SK-N-SH (cell line): ENCODE measurements around the gene SLC14A1. TPM values are rescaled to one million over a fixed set of nuclear protein-coding genes. Genes with fewer than 3 reads are reported as not detected.

ENCODE experiments used
- CTCF ChIA-PET: fragments of 300-600, 350-600 bp; formaldehyde crosslinking; extraction: SDS; loops from one replicate; lab custom pipeline; 2021; lab: Yijun Ruan, JAX
- POLR2A ChIA-PET: fragments of 350-600 bp; sonication (Branson Sonifier 250); formaldehyde crosslinking; extraction: SDS; loops from one replicate; lab custom pipeline; 2020; ENCODE audit warnings: antibody characterized with exemption, inconsistent platforms; lab: Yijun Ruan, JAX
- DNase-seq: peaks from one replicate; pipeline ENCODE4 v3.0.0; 2012
- H2AFZ ChIP-seq: fragments of 200-600 bp; sonication (generic); 2 replicates; pipeline ENCODE4 v1.8.1; 2016; ENCODE audit warnings: antibody characterized with exemption, mild to moderate bottlenecking, low read depth
- H3F3A ChIP-seq: fragments of 200-600 bp; sonication (generic); replicated peaks from 2 replicates; pipeline ENCODE3; 2016; ENCODE audit warnings: antibody characterized with exemption, mild to moderate bottlenecking; ENCODE audit not compliant: insufficient read depth
- H3K27ac ChIP-seq, 2 experiments: fragments of 200-500 bp in 1 of 2; fragments of 200-600 bp in 1 of 2; sonication (Bioruptor generic) in 1 of 2; sonication (generic), shearing (Covaris generic) in 1 of 2; 2 replicates each; pipeline versions ENCODE4 v1.5.1 to v1.6.1; 2014 to 2016; ENCODE audit warnings: low read depth in 2 of 2, inconsistent platforms in 1 of 2, low read length in 1 of 2, mild to moderate bottlenecking in 1 of 2, mixed read lengths in 1 of 2
- H3K27me3 ChIP-seq: fragments of 200-600 bp; sonication (generic), shearing (Covaris generic); 2 replicates; pipeline ENCODE4 v1.6.1; 2016; ENCODE audit warnings: mixed run types; ENCODE audit not compliant: insufficient read depth
- H3K36me3 ChIP-seq, 2 experiments: fragments of 200-500 bp in 1 of 2; fragments of 200-600 bp in 1 of 2; sonication (Bioruptor generic) in 1 of 2; sonication (generic) in 1 of 2; replicated peaks in 1 of 2; 2 replicates each; pipeline versions ENCODE3 to v1.5.1; 2014 to 2016; ENCODE audit warnings: low read length in 1 of 2, mild to moderate bottlenecking in 1 of 2; ENCODE audit not compliant: insufficient read depth in 2 of 2, control insufficient read depth in 1 of 2
- H3K4me1 ChIP-seq, 2 experiments: fragments of 200-500 bp in 1 of 2; fragments of 200-600 bp in 1 of 2; sonication (Bioruptor generic) in 1 of 2; sonication (generic), shearing (Covaris generic) in 1 of 2; 2 replicates each; pipeline versions ENCODE4 v1.5.1 to v1.6.1; 2014 to 2016; ENCODE audit warnings: low read depth in 1 of 2, low read length in 1 of 2, mixed run types in 1 of 2; ENCODE audit not compliant: insufficient read depth in 2 of 2, control insufficient read depth in 1 of 2
- H3K4me2 ChIP-seq: fragments of 200-600 bp; sonication (generic), shearing (Covaris generic); 2 replicates; pipeline ENCODE4 v1.6.1; 2017; ENCODE audit warnings: mixed run types
- H3K4me3 ChIP-seq, 2 experiments: fragments of 200-500 bp in 1 of 2; fragments of 200-600 bp in 1 of 2; sonication (Bioruptor generic) in 1 of 2; sonication (generic), shearing (Covaris generic) in 1 of 2; 2 replicates each; pipeline versions ENCODE4 v1.5.1 to v1.8.1; 2014 to 2016; ENCODE audit warnings: low read depth in 2 of 2, inconsistent platforms in 1 of 2, low read length in 1 of 2, mild to moderate bottlenecking in 1 of 2, mixed read lengths in 1 of 2, moderate library complexity in 1 of 2
- H3K79me2 ChIP-seq: fragments of 200-600 bp; sonication (generic); 2 replicates; pipeline ENCODE4 v1.8.1; 2017; ENCODE audit warnings: mild to moderate bottlenecking; ENCODE audit not compliant: insufficient read depth
- H3K9ac ChIP-seq: fragments of 200-600 bp; sonication (generic); 2 replicates; pipeline ENCODE4 v1.6.1; 2017; ENCODE audit warnings: mixed run types
- H3K9me2 ChIP-seq: fragments of 200-600 bp; sonication (generic); 2 replicates; pipeline ENCODE4 v1.6.1; 2017; ENCODE audit warnings: mixed run types
- H3K9me3 ChIP-seq: fragments of 200-600 bp; sonication (generic); 2 replicates; pipeline ENCODE4 v1.6.1; 2017; ENCODE audit warnings: mixed run types, mild to moderate bottlenecking, moderate library complexity
- H4K20me1 ChIP-seq: fragments of 200-600 bp; sonication (generic); 2 replicates; pipeline ENCODE4 v1.6.1; 2017; ENCODE audit warnings: mild to moderate bottlenecking, mixed run types; ENCODE audit not compliant: insufficient read depth
- CHD2 ChIP-seq: fragments of 150-350 bp; IDR thresholded peaks from 2 replicates; pipeline ENCODE4 v1.6.1; 2018; ENCODE audit warnings: low read length; ENCODE audit not compliant: partially characterized antibody
- EZH2phosphoT487 ChIP-seq: fragments of 200-600 bp; sonication (generic); IDR thresholded peaks from 2 replicates; pipeline ENCODE4 v1.6.1; 2017; ENCODE audit warnings: low read depth, mixed run types, mild to moderate bottlenecking, antibody characterized with exemption, moderate library complexity, borderline replicate concordance
- FOSL2 ChIP-seq: IDR thresholded peaks from 2 replicates; pipeline ENCODE4 v1.4.0; 2012; ENCODE audit warnings: low read depth, mild to moderate bottlenecking, moderate library complexity, borderline replicate concordance
- FOXM1 ChIP-seq: IDR thresholded peaks from 2 replicates; pipeline ENCODE4 v1.4.0; 2012; ENCODE audit warnings: low read depth, mild to moderate bottlenecking
- GABPA ChIP-seq: IDR thresholded peaks from 2 replicates; pipeline ENCODE4 v1.4.0; 2012; ENCODE audit warnings: low read depth, mild to moderate bottlenecking
- GATA2 ChIP-seq: sonication (generic); formaldehyde crosslinking; IDR thresholded peaks from 2 replicates; pipeline ENCODE4 v1.5.0; 2020; ENCODE audit warnings: mild to moderate bottlenecking, missing genetic modification reagents
- JUND ChIP-seq: IDR thresholded peaks from 2 replicates; pipeline ENCODE4 v1.4.0; 2012
- POLR2AphosphoS5 ChIP-seq: IDR thresholded peaks from 2 replicates; pipeline ENCODE4 v1.6.1; 2012; ENCODE audit warnings: low read depth, low read length
- RAD21 ChIP-seq: IDR thresholded peaks from 2 replicates; pipeline ENCODE4 v1.6.1; 2012; ENCODE audit warnings: mild to moderate bottlenecking, low read length
- RCOR1 ChIP-seq: fragments of 150-350 bp; IDR thresholded peaks from 2 replicates; pipeline ENCODE4 v1.6.1; 2017; ENCODE audit warnings: antibody characterized with exemption, low read length
- RFX5 ChIP-seq: IDR thresholded peaks from 2 replicates; pipeline ENCODE4 v1.6.1; 2012; ENCODE audit warnings: mild to moderate bottlenecking, improper control_type of control experiment, low read length
- RXRA ChIP-seq: IDR thresholded peaks from 2 replicates; pipeline ENCODE4 v1.4.0; 2012; ENCODE audit warnings: low read depth, mild to moderate bottlenecking, borderline replicate concordance
- SMC3 ChIP-seq: IDR thresholded peaks from 2 replicates; pipeline ENCODE4 v1.6.1; 2012; ENCODE audit warnings: low read depth, low read length, improper control_type of control experiment
- TAF1 ChIP-seq: IDR thresholded peaks from 2 replicates; pipeline ENCODE4 v1.6.1; 2012; ENCODE audit warnings: low read depth, mild to moderate bottlenecking, low read length, moderate library complexity, borderline replicate concordance
- TCF12 ChIP-seq: IDR thresholded peaks from 2 replicates; pipeline ENCODE4 v1.4.0; 2012
- TEAD4 ChIP-seq: IDR thresholded peaks from 2 replicates; pipeline ENCODE4 v1.4.0; 2012; ENCODE audit warnings: mild to moderate bottlenecking, borderline replicate concordance; ENCODE audit not compliant: insufficient read depth
- YY1 ChIP-seq: IDR thresholded peaks from 2 replicates; pipeline ENCODE4 v1.4.0; 2012; ENCODE audit warnings: low read depth, mild to moderate bottlenecking
- WGBS: methylation state at CpG from one replicate; pipeline ENCODE4 v1.1.6; 2017; ENCODE audit warnings: low lambda C conversion rate; 5-methylcytosine and 5-hydroxymethylcytosine counted together
- polyA plus RNA-seq, 3 experiments: library from polyadenylated mRNA; depleted of rRNA; stranded (reverse); fragments of >200 nt; gene quantifications; 2 replicates each; pipeline ENCODE4 v1.2.3, GENCODE V29; 2012
- TF ChIP-seq, protein P1 (sequence below): fragments of 150-350 bp; IDR thresholded peaks from 2 replicates; pipeline ENCODE4 v1.6.1; 2017; ENCODE audit warnings: antibody characterized with exemption, low read length, low read depth, borderline replicate concordance
- TF ChIP-seq, protein P2 (sequence below): IDR thresholded peaks from 2 replicates; pipeline ENCODE4 v1.4.0; 2012; ENCODE audit warnings: low read depth, borderline replicate concordance
- TF ChIP-seq, protein P3 (sequence below): fragments of 150-350 bp; IDR thresholded peaks from 2 replicates; pipeline ENCODE4 v1.6.1; 2016; ENCODE audit warnings: mild to moderate bottlenecking, low read depth, low read length

SLC14A1 gene
- polyA plus RNA-seq, 1 of the 3 experiments (the other 2 are of a cell fraction): 2.4 TPM

DNA sequence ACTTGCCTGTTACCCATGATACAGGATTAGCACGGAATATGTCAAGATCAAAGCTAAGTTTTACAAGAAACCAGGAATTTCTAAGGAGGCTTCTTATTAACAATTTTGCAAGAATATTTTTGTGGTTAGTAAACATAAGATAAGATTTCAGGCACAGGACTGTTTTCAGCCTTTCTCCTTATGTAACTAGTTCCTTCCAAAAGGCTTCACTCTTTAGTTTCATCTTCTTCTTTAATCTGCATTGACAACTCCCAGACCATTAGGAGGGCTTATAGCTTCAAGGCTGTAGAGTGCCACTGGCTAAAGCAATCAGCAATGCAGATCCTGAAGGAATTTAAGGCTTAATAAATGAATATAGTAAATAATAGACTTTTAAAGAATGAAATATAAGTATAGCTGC lies 29.3 kb downstream of the SLC14A1 start:
- Histone ChIP-seq H3K4me1 (peaks cover 0 to 15% of the 10 kb centered on the region in 2 experiments; a peak in 2 of 4 replicates), H3K27ac (no peak overlapping the region; a peak in 1 of 4 replicates), H3K79me2 (no peaks in the 10 kb centered on the region), H3F3A (peaks cover 9% of the 10 kb centered on the region), H3K4me3 (no peak overlapping the region), H3K4me2 (no peak overlapping the region), H3K9me2 (no peaks in the 10 kb centered on the region), H3K27me3 (no peaks in the 10 kb centered on the region), H3K9ac (no peak overlapping the region), H2AFZ (no peak overlapping the region), H3K9me3 (no peaks in the 10 kb centered on the region), H3K36me3 (no peaks in the 10 kb centered on the region), H4K20me1 (no peaks in the 10 kb centered on the region)
- TF ChIP-seq, protein P1, sequence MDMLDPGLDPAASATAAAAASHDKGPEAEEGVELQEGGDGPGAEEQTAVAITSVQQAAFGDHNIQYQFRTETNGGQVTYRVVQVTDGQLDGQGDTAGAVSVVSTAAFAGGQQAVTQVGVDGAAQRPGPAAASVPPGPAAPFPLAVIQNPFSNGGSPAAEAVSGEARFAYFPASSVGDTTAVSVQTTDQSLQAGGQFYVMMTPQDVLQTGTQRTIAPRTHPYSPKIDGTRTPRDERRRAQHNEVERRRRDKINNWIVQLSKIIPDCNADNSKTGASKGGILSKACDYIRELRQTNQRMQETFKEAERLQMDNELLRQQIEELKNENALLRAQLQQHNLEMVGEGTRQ: no peak
- TF ChIP-seq RXRA (no peak), CHD2 (no peak), RFX5 (no peak), FOXM1 (no peak), TEAD4 (no peak), YY1 (no peak), RAD21 (no peak), GATA2 (CRISPR knock-in tag) (no peak), JUND (no peak), SMC3 (no peak), POLR2AphosphoS5 (no peak), TCF12 (no peak), TAF1 (no peak), FOSL2 (no peak), EZH2phosphoT487 (no peak), RCOR1 (no peak), GABPA (no peak)
- TF ChIP-seq, protein P2, sequence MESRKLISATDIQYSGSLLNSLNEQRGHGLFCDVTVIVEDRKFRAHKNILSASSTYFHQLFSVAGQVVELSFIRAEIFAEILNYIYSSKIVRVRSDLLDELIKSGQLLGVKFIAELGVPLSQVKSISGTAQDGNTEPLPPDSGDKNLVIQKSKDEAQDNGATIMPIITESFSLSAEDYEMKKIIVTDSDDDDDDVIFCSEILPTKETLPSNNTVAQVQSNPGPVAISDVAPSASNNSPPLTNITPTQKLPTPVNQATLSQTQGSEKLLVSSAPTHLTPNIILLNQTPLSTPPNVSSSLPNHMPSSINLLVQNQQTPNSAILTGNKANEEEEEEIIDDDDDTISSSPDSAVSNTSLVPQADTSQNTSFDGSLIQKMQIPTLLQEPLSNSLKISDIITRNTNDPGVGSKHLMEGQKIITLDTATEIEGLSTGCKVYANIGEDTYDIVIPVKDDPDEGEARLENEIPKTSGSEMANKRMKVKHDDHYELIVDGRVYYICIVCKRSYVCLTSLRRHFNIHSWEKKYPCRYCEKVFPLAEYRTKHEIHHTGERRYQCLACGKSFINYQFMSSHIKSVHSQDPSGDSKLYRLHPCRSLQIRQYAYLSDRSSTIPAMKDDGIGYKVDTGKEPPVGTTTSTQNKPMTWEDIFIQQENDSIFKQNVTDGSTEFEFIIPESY: no peak
- TF ChIP-seq, protein P3, sequence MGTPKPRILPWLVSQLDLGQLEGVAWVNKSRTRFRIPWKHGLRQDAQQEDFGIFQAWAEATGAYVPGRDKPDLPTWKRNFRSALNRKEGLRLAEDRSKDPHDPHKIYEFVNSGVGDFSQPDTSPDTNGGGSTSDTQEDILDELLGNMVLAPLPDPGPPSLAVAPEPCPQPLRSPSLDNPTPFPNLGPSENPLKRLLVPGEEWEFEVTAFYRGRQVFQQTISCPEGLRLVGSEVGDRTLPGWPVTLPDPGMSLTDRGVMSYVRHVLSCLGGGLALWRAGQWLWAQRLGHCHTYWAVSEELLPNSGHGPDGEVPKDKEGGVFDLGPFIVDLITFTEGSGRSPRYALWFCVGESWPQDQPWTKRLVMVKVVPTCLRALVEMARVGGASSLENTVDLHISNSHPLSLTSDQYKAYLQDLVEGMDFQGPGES: no peak
- 59% methylated on average over 1 of the region's 1 CpG for WGBS
- ChIA-PET CTCF (interaction anchor here (0.8 to 1.5 kb wide), 3 partner anchors 15 to 30 kb away, joined by 3 to 4 read pairs (median 3); no protein-coding TSS in a partner anchor), POLR2A (no interaction called here)
- no peak for DNase-seq
